HG03575 (cell line): ENCODE data around the gene CSNK1A1.
"Not testable (repeated sequence)": the region's sequence is repeated elsewhere in the genome, so short reads cannot be mapped to it uniquely, and the experiment has no call there.

Experiments
- ATAC-seq: cut with Tn5 transposase; IDR thresholded peaks from one replicate; pipeline ENCODE4 v1.9.1; 2021; ENCODE audit not compliant: unreplicated experiment, insufficient number of reproducible peaks, low FRiP score; ENCODE audit errors: extremely low read depth

The CSNK1A1 gene

GRCh38 chr5:149447373-149448367 is 103.6 kb downstream of the CSNK1A1 start:
- no peak for ATAC-seq

GRCh38 chr5:149446794-149447193 is 104.4 kb downstream of the CSNK1A1 start:
- ATAC-seq = not testable (repeated sequence)

GRCh38 chr5:149445739-149446369 is 105.4 kb downstream of the CSNK1A1 start:
- no peak for ATAC-seq

- ATAC-seq = no peak
These were observed 105.9 kb downstream of the CSNK1A1 start for GRCh38 chr5:149445343-149445738.

GRCh38 chr5:149444430-149444829 is 106.8 kb downstream of the CSNK1A1 start:
- ATAC-seq = not testable (repeated sequence)

- ATAC-seq = no peak
These were observed 108.0 kb downstream of the CSNK1A1 start for GRCh38 chr5:149443210-149443609.

- no peak for ATAC-seq
These were observed 108.6 kb downstream of the CSNK1A1 start for GRCh38 chr5:149442563-149443182.
